Stimulated activated CD8-positive, alpha-beta memory T cell treated with anti-CD3 and anti-CD28 coated beads, Interleukin-12 subunit alpha, Interleukin-12 subunit beta, amount 100 ng/mL, for 24 hours (primary cell): Measurements from ENCODE around the gene CRY2.

Source experiments
- DNase-seq: peaks from one replicate; pipeline ENCODE4 v3.0.0-alpha.2; 2020; ENCODE audit errors: extremely low read depth

Gene CRY2

GRCh38 chr11:45879803-45880686, 32.8 kb downstream of the CRY2 start:
- no peak for DNase-seq

- no peak for DNase-seq
Measured at GRCh38 chr11:45880772-45881570, 33.7 kb downstream of the CRY2 start.

DNA sequence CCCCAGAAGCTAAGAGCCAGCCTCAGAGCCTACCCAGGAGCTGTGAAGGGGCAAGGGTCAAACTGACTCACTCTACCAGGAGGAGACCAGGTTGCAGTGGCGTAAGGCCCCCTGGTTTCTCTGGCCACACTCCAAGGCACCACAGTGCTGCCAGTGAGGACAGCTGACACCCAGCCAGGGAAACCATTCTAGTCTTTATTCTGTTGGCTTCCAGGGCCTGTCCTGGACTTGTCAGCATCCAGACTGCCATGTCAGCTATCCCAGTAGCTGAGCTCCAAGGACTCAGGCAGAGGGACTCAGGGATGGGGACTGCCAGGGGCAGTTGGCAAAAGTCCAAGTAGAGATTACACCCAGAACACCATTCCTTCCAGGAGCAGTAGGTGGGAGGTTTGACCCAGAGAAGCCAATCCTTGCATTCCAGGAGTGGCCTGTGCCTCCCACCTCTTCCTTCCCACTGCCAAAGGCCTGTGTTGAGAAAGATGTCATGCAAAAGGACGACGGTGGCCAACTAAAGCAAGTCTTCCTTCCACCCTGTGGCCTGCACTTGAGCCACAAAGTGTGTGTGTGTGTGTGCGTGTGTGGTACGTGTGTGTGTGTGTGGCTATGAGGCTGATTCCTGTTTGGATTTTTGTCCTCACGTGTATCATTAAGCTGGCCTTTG, 34.6 kb downstream of the CRY2 start:
- DNase-seq, result no peak

- DNase-seq, result no peak
Measured at GRCh38 chr11:45884596-45885185, 37.4 kb downstream of the CRY2 start.

DNA sequence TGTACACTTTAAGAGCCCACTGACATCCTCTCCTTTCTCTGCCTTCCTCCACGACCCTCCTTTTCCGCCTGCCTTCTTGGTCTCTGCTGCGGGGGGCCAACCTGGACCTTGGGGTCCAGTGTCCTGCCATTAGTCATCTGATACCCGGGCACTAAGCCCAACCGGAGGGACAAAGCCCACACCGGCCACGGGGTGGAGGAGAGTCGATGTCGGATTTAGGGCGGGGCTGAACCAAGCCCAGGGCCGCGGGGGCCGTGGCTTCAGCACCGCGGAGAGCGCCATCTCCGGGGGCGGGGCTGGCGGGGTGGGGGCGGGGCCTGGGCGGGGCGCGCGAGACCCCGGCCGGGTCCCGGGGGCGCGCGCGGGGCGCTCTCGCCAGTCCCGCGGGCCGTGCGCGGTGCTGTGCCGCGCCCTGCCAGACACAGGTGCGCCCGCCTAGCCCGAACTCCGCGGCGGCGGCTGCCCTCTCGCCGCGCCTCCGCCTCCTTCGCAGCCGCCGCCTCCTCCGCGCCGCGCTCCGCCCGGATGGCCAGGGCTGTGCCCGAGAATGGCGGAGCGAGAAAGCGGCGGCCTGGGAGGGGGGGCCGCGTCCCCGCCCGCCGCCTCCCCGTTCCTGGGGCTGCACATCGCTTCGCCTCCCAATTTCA, 38.1 kb downstream of the CRY2 start, which contains the start of gene MAPK8IP1:
MAPK8IP1 (plus strand) TSS at position 378 of the 647 bp plus-strand sequence; CDS start at position 548, 170 bp downstream.
- peak; percentile 7 for DNase-seq

- DNase-seq, result no peak
Measured at GRCh38 chr11:45885921-45886721, 38.8 kb downstream of the CRY2 start.

DNA sequence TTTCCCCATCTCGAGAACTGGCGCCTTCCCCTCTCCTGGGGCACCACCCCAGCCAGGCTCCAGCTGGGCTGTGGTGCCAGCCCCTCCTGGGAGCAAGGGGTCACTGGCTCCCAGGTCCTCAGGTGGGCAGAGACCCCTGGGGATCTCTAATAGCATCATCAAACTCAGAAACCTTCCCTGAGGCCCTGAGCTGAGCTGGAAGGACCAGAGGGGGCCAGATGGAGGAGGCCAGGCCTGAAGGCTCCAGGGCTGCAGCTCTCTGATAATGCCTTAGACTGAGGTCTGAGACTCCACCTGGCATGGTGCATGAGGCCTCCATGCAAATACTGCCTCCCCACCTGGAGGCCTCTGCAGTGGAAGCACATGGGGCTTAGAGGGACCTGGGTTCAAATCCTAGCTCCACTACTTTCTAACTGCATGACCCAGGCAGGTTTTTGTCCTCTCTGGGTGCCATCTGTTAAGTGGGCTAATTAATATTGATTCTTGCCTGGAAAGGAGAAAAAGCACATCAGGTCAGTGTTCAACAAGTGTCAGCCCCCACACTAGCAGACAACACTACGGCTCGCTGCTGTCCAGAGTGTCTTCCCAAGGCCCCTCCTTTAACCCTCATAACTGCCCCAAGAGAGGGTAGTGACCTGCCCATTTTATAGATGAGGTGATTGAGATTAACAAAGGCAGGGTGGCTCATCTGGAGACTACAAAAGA, 39.7 kb downstream of the CRY2 start:
- DNase-seq, result no peak

GRCh38 chr11:45887587-45887986, 40.3 kb downstream of the CRY2 start:
- DNase-seq, result no peak

DNA sequence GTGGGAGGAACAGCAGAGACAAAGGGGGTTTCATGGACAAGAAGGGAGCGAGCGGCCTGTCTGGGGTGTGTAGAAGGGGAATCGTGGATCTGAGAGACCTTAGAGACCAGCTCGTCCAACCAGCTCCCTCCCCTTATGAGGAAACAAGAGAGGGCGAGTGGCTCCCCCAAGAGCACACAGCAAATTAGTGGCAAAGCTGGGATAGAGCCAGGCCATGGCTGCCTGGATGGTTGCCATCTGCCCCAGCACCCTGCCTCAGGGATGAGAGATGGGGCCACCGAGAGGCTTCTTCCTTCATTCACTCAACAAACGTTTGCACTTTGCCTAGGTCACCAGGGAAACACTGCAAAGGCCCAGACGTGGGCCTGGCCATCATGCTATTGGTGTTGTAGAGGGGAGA, 42.3 kb downstream of the CRY2 start:
- no peak for DNase-seq

DNA sequence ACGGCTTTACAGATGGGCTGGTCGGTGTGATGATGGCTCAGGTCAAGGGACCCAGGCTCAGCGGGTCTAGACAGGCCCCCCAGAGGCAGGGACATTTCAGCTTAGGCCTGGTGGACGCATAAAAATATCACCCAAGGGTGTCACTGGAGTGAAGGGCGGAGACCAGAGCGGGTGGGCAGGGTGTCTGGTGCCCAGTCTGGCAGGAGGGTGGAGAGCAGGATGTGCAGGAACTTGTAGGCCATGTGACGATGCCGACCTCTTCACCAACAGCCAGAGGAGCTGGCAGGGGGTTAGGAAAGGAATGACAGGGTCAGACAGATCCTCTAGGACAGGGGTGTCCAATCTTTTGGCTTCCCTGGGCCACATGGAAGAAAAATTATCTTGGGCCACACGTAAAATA, 42.7 kb downstream of the CRY2 start:
- no peak for DNase-seq

- no peak for DNase-seq
Measured at GRCh38 chr11:45890886-45891550, 43.7 kb downstream of the CRY2 start.

DNA sequence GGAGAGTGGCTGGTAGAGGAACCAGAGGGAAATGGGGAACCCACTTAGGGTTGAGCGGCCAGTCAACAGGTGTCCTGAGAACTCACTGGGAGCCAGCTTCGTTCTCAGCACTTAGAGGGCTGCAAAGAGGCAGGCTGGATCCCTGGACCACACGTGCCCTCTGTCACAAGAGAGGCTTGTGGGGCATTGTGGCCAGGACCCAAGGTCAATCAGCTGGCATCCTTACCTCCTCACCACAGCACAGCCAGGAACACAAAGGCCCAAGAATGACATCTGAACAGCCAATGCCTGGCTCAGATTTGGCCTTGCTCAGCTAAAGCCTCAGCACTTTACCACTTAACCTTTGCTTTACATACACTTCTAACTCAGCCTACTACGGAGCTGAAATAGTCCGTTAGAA, 45.6 kb downstream of the CRY2 start:
- DNase-seq, result no peak

DNA sequence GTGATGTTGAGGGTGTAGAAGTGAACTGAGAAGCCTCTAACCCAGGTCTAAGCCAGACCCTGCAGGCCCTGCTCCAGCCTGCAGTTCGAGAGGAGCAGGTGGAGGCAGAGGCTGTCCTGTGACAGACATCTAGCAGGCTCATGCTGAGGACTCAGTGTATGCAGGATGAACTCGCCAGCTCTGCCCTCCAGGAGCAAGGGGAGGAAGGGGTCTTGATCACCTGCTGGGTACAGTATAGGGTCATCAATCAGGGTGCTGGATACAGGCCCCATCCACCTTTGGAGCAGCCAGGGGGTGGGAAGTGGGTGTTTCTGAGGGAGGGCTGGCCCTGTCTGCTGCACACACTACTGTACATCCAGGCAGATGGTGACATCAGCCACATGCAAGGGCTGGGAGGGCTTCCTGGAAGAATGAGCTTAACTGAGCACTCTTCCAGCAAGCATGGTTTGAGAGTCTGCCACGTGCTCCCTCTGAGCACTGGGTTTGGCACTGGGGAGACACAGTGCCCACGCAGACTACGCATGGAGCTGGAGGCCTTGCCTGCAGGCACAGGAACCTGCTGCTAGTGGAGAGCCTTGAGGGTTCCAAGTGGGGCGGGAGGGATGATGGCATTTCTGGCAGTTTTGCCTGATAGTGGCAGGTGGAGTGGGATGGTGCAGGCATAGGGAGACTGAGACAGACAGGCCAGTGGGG, 47.4 kb downstream of the CRY2 start:
- no peak for DNase-seq

- DNase-seq, result no peak
Measured at GRCh38 chr11:45895553-45896259, 48.4 kb downstream of the CRY2 start.

DNA sequence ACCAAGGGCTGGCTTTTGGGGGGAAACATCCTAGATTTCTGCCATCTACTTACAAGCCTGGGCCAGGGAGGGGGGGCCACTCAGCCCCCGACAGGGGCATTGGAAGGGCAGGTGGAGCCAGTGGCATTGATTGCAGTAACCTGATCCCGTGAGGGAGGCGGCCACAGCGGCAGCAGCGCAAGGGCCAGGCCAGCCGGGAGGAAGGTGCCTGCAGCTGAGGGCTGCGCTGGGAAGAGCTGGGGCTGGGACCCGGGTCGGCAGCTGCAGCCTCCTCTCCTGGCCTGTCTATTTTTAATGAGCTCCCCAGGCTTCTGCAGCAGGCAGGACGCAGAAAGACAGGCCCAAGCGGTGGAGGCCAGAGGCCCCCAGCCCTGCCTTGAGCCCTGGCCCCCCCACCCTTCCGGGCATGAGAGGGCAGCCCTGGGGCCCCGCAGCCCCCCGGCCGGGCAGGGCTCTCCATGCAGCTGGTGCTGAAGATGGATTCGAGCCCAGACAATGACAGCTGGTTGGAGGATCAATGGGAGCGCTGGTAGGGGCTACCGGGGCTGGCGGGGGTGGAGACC, 49.2 kb downstream of the CRY2 start:
- no peak for DNase-seq

- no peak for DNase-seq
Measured at GRCh38 chr11:45897556-45897955, 50.3 kb downstream of the CRY2 start.

- DNase-seq, result no peak
Measured at GRCh38 chr11:45899086-45899447, 51.8 kb downstream of the CRY2 start.
